Ascending aorta (tissue), 2 donors: Measurements from ENCODE around the gene XYLT1. TPM values are rescaled to one million over a fixed set of nuclear protein-coding genes. Genes with fewer than 3 reads are reported as not detected.

Experiments used
- DNase-seq, 2 donors: peaks; one replicate each; pipeline ENCODE4 v3.0.0-alpha.2; 2019; ENCODE audit warnings: low spot score in 2 of 2
- H3K27ac ChIP-seq, 2 donors: fragments of 200-600 bp; sonication (generic); one replicate each; pipeline ENCODE4 v1.5.1; 2016 to 2017; ENCODE audit warnings: mild to moderate bottlenecking in 1 of 2
- H3K27me3 ChIP-seq: fragments of 200-600 bp; sonication (generic); one replicate; pipeline ENCODE4 v1.5.1; 2017
- H3K36me3 ChIP-seq, 2 donors: fragments of 200-600 bp; sonication (generic); one replicate each; pipeline ENCODE4 v1.5.1; 2016
- H3K4me1 ChIP-seq, 2 donors: fragments of 200-600 bp; sonication (generic); one replicate each; pipeline ENCODE4 v1.5.1; 2016 to 2017; ENCODE audit warnings: mild to moderate bottlenecking in 1 of 2
- H3K4me3 ChIP-seq, 2 donors: fragments of 200-600 bp; sonication (generic); one replicate each; pipeline ENCODE4 v1.5.1; 2016 to 2017; ENCODE audit warnings: mild to moderate bottlenecking in 1 of 2
- H3K9me3 ChIP-seq, 2 donors: fragments of 200-600 bp; sonication (generic); one replicate each; pipeline ENCODE4 v1.5.1; 2016
- CTCF ChIP-seq, 3 experiments: fragments of 200-600 bp in 2 of 3; fragments of 450-650 bp in 1 of 3; sonication (generic) in 2 of 3; IDR thresholded peaks; one replicate each; pipeline ENCODE4 v1.5.1; 2016 to 2019; ENCODE audit warnings: antibody characterized with exemption in 3 of 3, mild to moderate bottlenecking in 1 of 3, moderate library complexity in 1 of 3
- intact Hi-C: fragments of 100-400 bp; cut with DNase I; formaldehyde crosslinking; loops from one replicate; pipeline ENCODE4 v1.15.1; 2023
- total RNA-seq: library from RNA; depleted of rRNA; stranded (reverse); fragments of >200 nt; gene quantifications from one replicate; pipeline ENCODE4 v1.1.0, GENCODE V29; 2016

Gene XYLT1
- total RNA-seq, 1 donor from 2014 or later: 6.7 TPM

- TF ChIP-seq CTCF (IDR thresholded peaks at IDR 0.05): no peak
- intact Hi-C loops: no loop called here
- no peak overlapping the region for H3K27ac ChIP-seq
Measured at GRCh38 chr16:17459903-17460521, 10.7 kb downstream of the XYLT1 start.

GRCh38 chr16:17457997-17458396, 12.8 kb downstream of the XYLT1 start:
- Histone ChIP-seq H3K9me3 (no peaks in the 10 kb centered on the region), H3K4me1 (no peaks in the 10 kb centered on the region), H3K27me3 (no peaks in the 10 kb centered on the region), H3K36me3 (no peaks in the 10 kb centered on the region), H3K4me3 (no peak overlapping the region), H3K27ac (no peak overlapping the region)
- intact Hi-C loops: no loop called here
- TF ChIP-seq CTCF (IDR thresholded peaks at IDR 0.05): no peak
- no peak for DNase-seq

More at GRCh38 chr16:17459903-17460521, 10.7 kb downstream of the XYLT1 start:
- no peaks in the 10 kb centered on the region for H3K9me3 ChIP-seq
- no peaks in the 10 kb centered on the region for H3K4me1 ChIP-seq
- no peak for DNase-seq
- no peak overlapping the region for H3K4me3 ChIP-seq
- H3K36me3 ChIP-seq: no peaks in the 10 kb centered on the region
- H3K27me3 ChIP-seq: no peaks in the 10 kb centered on the region

GRCh38 chr16:17457513-17457912, 13.2 kb downstream of the XYLT1 start:
- Histone ChIP-seq H3K4me1 (no peaks in the 10 kb centered on the region), H3K27me3 (no peaks in the 10 kb centered on the region), H3K9me3 (no peaks in the 10 kb centered on the region), H3K36me3 (no peaks in the 10 kb centered on the region), H3K4me3 (no peak overlapping the region), H3K27ac (no peak overlapping the region)
- TF ChIP-seq CTCF (IDR thresholded peaks at IDR 0.05): no peak
- intact Hi-C loops: no loop called here
- DNase-seq: no peak

GRCh38 chr16:17454162-17454730, 16.5 kb downstream of the XYLT1 start:
- Histone ChIP-seq H3K27ac (no peak overlapping the region), H3K9me3 (no peaks in the 10 kb centered on the region), H3K4me3 (no peak overlapping the region), H3K27me3 (no peaks in the 10 kb centered on the region), H3K36me3 (no peaks in the 10 kb centered on the region), H3K4me1 (no peaks in the 10 kb centered on the region)
- intact Hi-C loops: no loop called here
- no peak for DNase-seq
- no peak for TF ChIP-seq CTCF (IDR thresholded peaks at IDR 0.05)

- Histone ChIP-seq H3K4me1 (no peaks in the 10 kb centered on the region), H3K27me3 (no peaks in the 10 kb centered on the region), H3K36me3 (no peaks in the 10 kb centered on the region), H3K4me3 (no peak overlapping the region), H3K27ac (no peak overlapping the region), H3K9me3 (no peaks in the 10 kb centered on the region)
- no peak for TF ChIP-seq CTCF (IDR thresholded peaks at IDR 0.05)
- intact Hi-C loops: no loop called here
- no peak for DNase-seq
Measured at GRCh38 chr16:17453364-17454038, 17.3 kb downstream of the XYLT1 start.
